MCF 10A (cell line): Measurements from ENCODE around the gene MEI1. TPM values are rescaled to one million over a fixed set of nuclear protein-coding genes. Genes with fewer than 3 reads are reported as not detected.

Experiments
- BruUV-seq: library from RNA; stranded (reverse); fragments of 400-500 nt; replicated peaks from 2 replicates; lab custom pipeline; 2021; lab: Mats Ljungman, UMichigan
- CTCF ChIA-PET: fragments of 300-600 bp; sonication (Branson Sonifier 250); formaldehyde crosslinking; extraction: SDS; loops from one replicate; lab custom pipeline; 2021; ENCODE audit warnings: antibody characterized with exemption, inconsistent platforms; lab: Yijun Ruan, JAX
- POLR2A ChIA-PET: fragments of 300-600, 350-650 bp; sonication (Branson Sonifier 250); formaldehyde crosslinking; extraction: SDS; loops from one replicate; lab custom pipeline; 2020; ENCODE audit warnings: antibody characterized with exemption, inconsistent platforms; lab: Yijun Ruan, JAX
- DNase-seq: peaks from one replicate; pipeline ENCODE4 v3.0.0-alpha.2; 2018; ENCODE audit not compliant: unreplicated experiment
- H3K27ac Mint-ChIP-seq: one replicate; pipeline ENCODE4 v1.8.0; 2022; ENCODE audit warnings: mild to moderate bottlenecking, low read depth, mixed read lengths; ENCODE audit not compliant: unreplicated experiment
- H3K27me3 Mint-ChIP-seq: one replicate; pipeline ENCODE4 v1.8.0; 2022; ENCODE audit warnings: mixed read lengths; ENCODE audit not compliant: insufficient read depth, unreplicated experiment
- H3K36me3 Mint-ChIP-seq: one replicate; pipeline ENCODE4 v1.8.0; 2022; ENCODE audit warnings: mild to moderate bottlenecking, moderate library complexity, mixed read lengths; ENCODE audit not compliant: insufficient read depth, unreplicated experiment
- H3K4me1 Mint-ChIP-seq: one replicate; pipeline ENCODE4 v1.8.0; 2022; ENCODE audit warnings: mixed read lengths; ENCODE audit not compliant: insufficient read depth, unreplicated experiment
- H3K4me3 Mint-ChIP-seq: one replicate; pipeline ENCODE4 v1.8.0; 2022; ENCODE audit warnings: mild to moderate bottlenecking, moderate library complexity, mixed read lengths; ENCODE audit not compliant: unreplicated experiment
- H3K9me3 Mint-ChIP-seq: one replicate; pipeline ENCODE4 v1.8.0; 2022; ENCODE audit warnings: mixed read lengths; ENCODE audit not compliant: unreplicated experiment
- CTCF ChIP-seq: fragments of 200-600 bp; IDR thresholded peaks from one replicate; pipeline ENCODE4 v1.8.0; 2022; ENCODE audit warnings: antibody characterized with exemption, mild to moderate bottlenecking; ENCODE audit not compliant: unreplicated experiment
- intact Hi-C: fragments of 100-400 bp; cut with micrococcal nuclease; formaldehyde crosslinking; loops from 2 replicates; pipeline ENCODE4 v1.14.1; 2022
- total RNA-seq: library from RNA; stranded (reverse); gene quantifications from 2 replicates; pipeline ENCODE4 v1.2.3, GENCODE V29; 2022

The MEI1 gene
- total RNA-seq, 1 experiment from 2014 or later: not detected

- peaks cover 52% of the 10 kb centered on the region for H3K4me1 Mint-ChIP-seq
- CTCF ChIA-PET: interaction anchor here (1.0 kb wide), 1 partner anchor 11 kb away, joined by 3 read pairs; no protein-coding TSS in a partner anchor
- peak overlapping the region; percentile 59 for H3K27ac Mint-ChIP-seq
- no peak for TF ChIP-seq CTCF
- intact Hi-C loops: no loop called here
- no TSS peak for BruUV-seq
- no peak for DNase-seq
- POLR2A ChIA-PET: interaction anchor here (0.6 to 7.0 kb wide), 3 partner anchors 8 to 217 kb away, joined by 3 to 98 read pairs (median 41); no protein-coding TSS in a partner anchor
- peaks cover 40% of the 10 kb centered on the region for H3K36me3 Mint-ChIP-seq
- H3K27me3 Mint-ChIP-seq: no peaks in the 10 kb centered on the region
- H3K9me3 Mint-ChIP-seq: no peaks in the 10 kb centered on the region
- no peak overlapping the region for H3K4me3 Mint-ChIP-seq
Measured at GRCh38 chr22:41836551-41836950, 137.2 kb downstream of the MEI1 start.

DNA sequence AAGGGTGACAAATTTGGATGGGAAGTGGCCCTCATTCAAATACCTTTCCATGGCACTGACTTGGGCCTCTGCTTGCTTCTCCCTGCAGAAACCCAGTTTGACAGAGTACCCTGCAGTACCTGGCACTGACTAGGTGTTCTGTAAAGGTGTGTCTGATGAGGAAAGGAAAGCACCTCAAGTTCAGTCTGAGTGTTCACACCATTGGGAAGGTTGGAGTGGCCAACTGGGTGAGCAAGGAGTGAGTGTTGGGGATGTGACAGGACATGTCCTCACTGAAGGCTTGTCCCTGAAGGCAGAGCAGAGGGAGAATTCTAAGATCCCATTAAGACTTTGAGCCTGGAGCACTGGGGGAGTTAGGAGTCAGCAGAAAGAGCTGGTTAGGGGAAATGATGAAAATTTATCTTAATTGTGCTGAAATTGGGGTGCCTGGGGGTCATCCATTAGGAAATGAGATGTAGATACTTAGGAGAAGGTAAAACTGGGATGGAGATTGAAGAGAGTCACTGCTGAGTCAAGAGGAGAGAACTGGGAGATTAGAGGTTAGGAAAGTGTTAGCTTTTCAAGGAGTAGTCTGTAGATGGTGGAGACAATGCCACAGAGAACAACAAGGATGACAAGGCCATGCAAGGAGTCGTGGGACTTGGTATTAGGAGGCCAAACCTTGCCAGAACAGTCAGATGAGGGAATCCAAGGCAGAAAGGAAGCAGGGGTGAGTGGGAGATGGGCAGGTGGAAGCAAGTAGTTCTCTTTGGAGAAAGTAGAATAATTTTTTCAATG lies 139.7 kb downstream of the MEI1 start:
- H3K4me1 Mint-ChIP-seq: peaks cover 53% of the 10 kb centered on the region
- ChIA-PET CTCF (interaction anchor here (2.8 kb wide), 1 partner anchor 141 kb away, joined by 8 read pairs; no protein-coding TSS in a partner anchor), POLR2A (interaction anchor here (0.7 to 2.1 kb wide), 6 partner anchors 8 to 152 kb away, joined by 4 to 17 read pairs (median 6); no protein-coding TSS in a partner anchor)
- no peaks in the 10 kb centered on the region for H3K9me3 Mint-ChIP-seq
- peak overlapping the region; percentile 86 for H3K27ac Mint-ChIP-seq
- intact Hi-C loops: no loop called here
- no peak for TF ChIP-seq CTCF
- H3K27me3 Mint-ChIP-seq: no peaks in the 10 kb centered on the region
- DNase-seq: peak; percentile 45
- H3K36me3 Mint-ChIP-seq: peaks cover 57% of the 10 kb centered on the region
- peak overlapping the region; percentile 20 for H3K4me3 Mint-ChIP-seq
- no TSS peak for BruUV-seq

- Mint-ChIP-seq H3K36me3 (peaks cover 56% of the 10 kb centered on the region), H3K4me1 (peaks cover 52% of the 10 kb centered on the region), H3K27ac (peak overlapping the region; percentile 86), H3K4me3 (no peak overlapping the region), H3K9me3 (no peaks in the 10 kb centered on the region), H3K27me3 (no peaks in the 10 kb centered on the region)
- intact Hi-C loops: no loop called here
- no peak for DNase-seq
- ChIA-PET POLR2A (interaction anchor here (1.8 kb wide), 1 partner anchor 12 kb away, joined by 7 read pairs; no protein-coding TSS in a partner anchor), CTCF (interaction anchor here (0.6 to 2.8 kb wide), 4 partner anchors 17 to 142 kb away, joined by 4 to 8 read pairs (median 4); no protein-coding TSS in a partner anchor)
- no peak for TF ChIP-seq CTCF
- BruUV-seq: no TSS peak
Measured at GRCh38 chr22:41840216-41840615, 140.9 kb downstream of the MEI1 start.

GRCh38 chr22:41841085-41841712 lies 141.9 kb downstream of the MEI1 start:
- no peak for DNase-seq
- Mint-ChIP-seq H3K36me3 (peaks cover 53% of the 10 kb centered on the region), H3K27ac (peak overlapping the region; percentile 86), H3K27me3 (no peaks in the 10 kb centered on the region), H3K9me3 (no peaks in the 10 kb centered on the region), H3K4me3 (no peak overlapping the region), H3K4me1 (peaks cover 57% of the 10 kb centered on the region)
- TF ChIP-seq CTCF: no peak
- intact Hi-C loops: no loop called here
- POLR2A ChIA-PET: interaction anchor here (1.0 to 7.6 kb wide), 4 partner anchors 8 to 34 kb away, joined by 3 to 98 read pairs (median 19); partner anchors contain the start of gene SREBF2
- CTCF ChIA-PET: interaction anchor here (1.3 to 1.6 kb wide), 2 partner anchors 16 to 95 kb away, joined by 4 read pairs; no protein-coding TSS in a partner anchor
- no TSS peak for BruUV-seq
